Right lung (tissue), 5 donors: ENCODE data around the gene BTLA. TPM values are rescaled to one million over a fixed set of nuclear protein-coding genes. Genes with fewer than 3 reads are reported as not detected.
A peak's percentile ranks its signal among the peaks of the same experiment; 100 is the strongest.
"Not testable (repeated sequence)": the region's sequence is repeated elsewhere in the genome, so short reads cannot be mapped to it uniquely, and the experiment has no call there.

ENCODE experiments used
- DNase-seq, 2 donors: peaks; one replicate each; pipeline ENCODE4 v3.0.0-alpha.2; 2013
- polyA plus RNA-seq, 5 donors: library from polyadenylated mRNA; unstranded; fragments of 120-200 nt; gene quantifications; one replicate each; pipeline versions ENCODE4 v1.2.1 to v1.2.3, GENCODE V29; 2013; ENCODE audit warnings: inconsistent platforms in 1 of 5, low replicate concordance in 1 of 5; ENCODE audit not compliant: insufficient read length in 5 of 5, insufficient read depth in 1 of 5

Gene BTLA
- polyA plus RNA-seq, 5 donors, result 0.31 to 0.81 (median 0.45) TPM

- DNase-seq, result no peak
These were observed 50.3 kb downstream of the BTLA start for GRCh38 chr3:112448939-112449338.

DNA sequence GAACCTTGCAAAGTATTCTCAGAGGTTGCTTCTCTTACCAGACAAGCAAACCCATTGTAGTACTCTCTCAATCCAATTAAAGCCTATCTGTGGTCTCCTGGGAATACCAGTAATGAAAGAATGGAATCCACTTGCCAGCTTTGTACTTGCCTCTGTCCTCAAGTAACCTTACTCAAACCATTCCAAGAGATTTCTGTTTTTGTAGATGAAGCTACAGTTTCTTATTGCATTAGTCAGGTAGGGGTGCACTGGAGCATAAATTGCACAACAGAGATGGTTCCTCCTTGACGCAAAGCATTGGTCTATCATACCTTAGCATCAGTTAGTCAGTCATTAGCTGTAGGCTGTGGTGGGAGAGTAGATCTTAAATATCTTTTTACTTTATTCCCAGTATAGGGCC, 52.9 kb downstream of the BTLA start:
- DNase-seq, result no peak

DNA sequence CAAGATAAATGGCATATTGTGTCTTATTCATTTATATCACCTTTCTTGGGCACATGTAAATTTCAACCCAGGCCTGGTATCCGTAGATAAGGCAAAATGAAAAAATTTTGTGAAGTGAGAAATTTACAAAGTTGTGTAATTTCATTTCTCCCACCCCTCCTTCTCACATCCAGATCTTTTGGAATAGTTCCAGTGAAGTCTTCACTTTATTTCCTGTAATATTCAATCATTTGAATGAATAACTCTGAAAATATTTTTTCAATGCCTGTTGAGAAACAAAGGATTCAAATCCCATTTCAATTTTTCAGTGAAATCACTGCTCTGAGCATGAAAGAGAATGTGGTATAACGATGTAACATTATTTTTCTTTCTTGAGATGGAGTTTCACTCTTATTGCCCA, 53.4 kb downstream of the BTLA start:
- no peak for DNase-seq

GRCh38 chr3:112437146-112438022, 61.9 kb downstream of the BTLA start:
- DNase-seq, result no peak

DNA sequence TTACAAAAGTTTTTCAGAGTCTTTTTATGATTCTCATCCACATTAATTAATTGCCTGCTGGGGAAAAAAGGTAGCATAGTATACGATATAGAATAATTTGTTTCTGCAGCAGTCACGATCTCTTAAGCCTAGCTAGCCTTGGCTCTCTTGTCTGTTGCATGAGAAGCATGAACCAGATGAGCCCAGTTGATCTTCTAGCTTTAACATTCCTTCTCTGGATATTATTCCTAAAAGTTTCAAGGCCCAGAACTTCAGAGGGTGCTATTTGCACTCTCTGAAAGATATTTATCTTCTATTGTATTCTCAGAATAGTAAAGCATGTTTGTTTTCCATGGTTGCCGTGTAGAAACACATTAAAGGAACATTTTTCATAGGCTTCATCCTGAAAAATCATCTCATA, 69.3 kb downstream of the BTLA start:
- no peak for DNase-seq

DNA sequence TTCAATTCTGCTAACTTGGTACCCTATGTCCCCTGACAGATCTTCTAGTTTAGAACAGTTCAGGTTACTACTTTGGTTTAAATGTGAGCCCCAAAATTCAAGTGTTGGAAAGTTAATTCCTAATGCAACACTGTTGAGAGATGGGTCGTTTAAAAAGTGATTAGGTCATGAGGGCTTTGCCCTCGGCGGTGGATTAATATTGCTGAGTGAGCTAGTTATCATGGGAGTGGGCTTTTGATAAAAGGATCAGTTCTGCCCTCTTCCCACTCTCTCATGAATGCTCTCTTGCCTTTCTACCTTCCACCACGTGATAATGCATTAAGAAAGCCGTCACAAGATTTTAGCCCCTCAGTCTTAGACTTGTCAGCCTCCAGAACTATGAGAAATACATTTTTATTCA, 72.1 kb downstream of the BTLA start:
- no peak for DNase-seq

- no peak for DNase-seq
These were observed 73.2 kb downstream of the BTLA start for GRCh38 chr3:112425858-112426750.

GRCh38 chr3:112425382-112425781, 73.9 kb downstream of the BTLA start:
- DNase-seq, result no peak

- peak; percentile 14 to 17 for DNase-seq
These were observed 74.9 kb downstream of the BTLA start for GRCh38 chr3:112424394-112424793.

GRCh38 chr3:112422921-112423320, 76.4 kb downstream of the BTLA start:
- not testable (repeated sequence) for DNase-seq

- not testable (repeated sequence) for DNase-seq
These were observed 80.7 kb downstream of the BTLA start for GRCh38 chr3:112418526-112418925.

GRCh38 chr3:112417696-112418318, 81.5 kb downstream of the BTLA start:
- DNase-seq, result no peak

- DNase-seq, result no peak
These were observed 82.7 kb downstream of the BTLA start for GRCh38 chr3:112416391-112417212.

- DNase-seq, result no peak
These were observed 83.9 kb downstream of the BTLA start for GRCh38 chr3:112415390-112415789.

Other genes with a start within 250 kb of the BTLA start
- gene SLC9C1, start 205.3 kb downstream of the BTLA start, polyA plus RNA-seq, result 1 to 10 TPM in 2 of 5 donors, under 1 TPM in 3; 0.22 to 1.7 (median 0.98) TPM
- 10 to 100 TPM; 44.0 to 60.2 (median 56.4) TPM for gene CD200, start 166.3 kb downstream of the BTLA start, polyA plus RNA-seq
- 10 to 100 TPM; 37.4 to 48.8 (median 42.9) TPM for gene ATG3, start 62.5 kb upstream of the BTLA start, polyA plus RNA-seq
- 10 to 100 TPM; 48.3 to 76.4 (median 62.5) TPM for gene SLC35A5, start 62.6 kb upstream of the BTLA start, polyA plus RNA-seq
- gene CCDC80, start 141.7 kb upstream of the BTLA start, polyA plus RNA-seq, result 100 to 1,000 TPM in 1 of 5 donors, 10 to 100 TPM in 4; 30.1 to 103 (median 68.1) TPM